Measurements from ENCODE around the gene GLI1.
"Not testable (repeated sequence)": the region's sequence is repeated elsewhere in the genome, so short reads cannot be mapped to it uniquely, and the experiment has no call there.

Gene GLI1

GRCh38 chr12:57500213-57500612 lies 40.6 kb downstream of the GLI1 start:
- no peak for DNase-seq

GRCh38 chr12:57502311-57502969 lies 42.9 kb downstream of the GLI1 start:
- DNase-seq = not testable (repeated sequence)

DNA sequence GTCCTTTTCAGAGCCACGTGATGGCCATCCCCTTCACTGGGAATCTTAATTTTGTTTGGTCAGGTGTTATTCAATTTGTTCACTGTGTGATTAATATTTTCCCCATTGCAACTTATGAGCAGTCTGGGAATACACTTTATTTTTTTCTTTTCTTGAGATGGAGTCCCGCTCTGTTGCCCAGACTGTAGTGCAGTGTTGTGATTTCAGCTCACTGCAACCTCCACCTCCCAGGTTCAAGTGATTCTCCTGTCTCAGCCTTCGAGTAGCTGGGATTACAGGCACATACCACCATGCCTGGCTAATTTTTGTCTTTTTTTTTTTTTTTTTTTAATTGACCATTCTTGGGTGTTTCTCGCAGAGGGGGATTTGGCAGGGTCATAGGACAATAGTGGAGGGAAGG lies 47.0 kb downstream of the GLI1 start:
- not testable (repeated sequence) for DNase-seq

DNA sequence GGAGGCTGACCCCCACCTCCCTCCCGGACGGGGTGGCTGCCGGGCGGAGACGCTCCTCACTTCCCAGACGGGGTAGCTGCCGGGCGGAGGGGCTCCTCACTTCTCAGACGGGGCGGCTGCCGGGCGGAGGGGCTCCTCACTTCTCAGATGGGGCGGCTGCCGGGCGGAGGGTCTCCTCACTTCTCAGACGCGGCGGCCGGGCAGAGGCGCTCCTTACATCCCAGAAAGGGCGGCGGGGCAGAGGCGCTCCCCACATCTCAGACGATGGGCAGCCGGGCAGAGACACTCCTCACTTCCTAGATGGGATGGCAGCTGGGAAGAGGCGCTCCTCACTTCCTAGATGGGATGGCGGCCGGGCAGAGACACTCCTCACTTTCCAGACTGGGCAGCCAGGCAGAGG lies 48.2 kb downstream of the GLI1 start:
- not testable (repeated sequence) for DNase-seq

- no peak for DNase-seq
Observed at GRCh38 chr12:57511161-57511560, 51.6 kb downstream of the GLI1 start.

- DNase-seq = no peak
Observed at GRCh38 chr12:57511588-57512325, 52.2 kb downstream of the GLI1 start.

DNA sequence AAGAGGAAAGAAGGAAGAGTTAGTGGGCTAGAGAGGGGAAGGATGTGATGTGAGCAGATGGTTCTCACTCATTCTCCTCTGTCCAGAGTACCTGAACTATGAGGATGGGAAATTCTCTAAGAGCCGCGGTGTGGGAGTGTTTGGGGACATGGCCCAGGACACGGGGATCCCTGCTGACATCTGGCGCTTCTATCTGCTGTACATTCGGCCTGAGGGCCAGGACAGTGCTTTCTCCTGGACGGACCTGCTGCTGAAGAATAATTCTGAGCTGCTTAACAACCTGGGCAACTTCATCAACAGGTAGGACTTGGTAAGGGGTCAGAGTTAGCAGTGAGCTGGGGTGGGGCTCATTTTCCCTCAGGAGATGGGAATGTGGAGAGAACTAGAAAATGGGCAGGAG lies 53.1 kb downstream of the GLI1 start:
- DNase-seq = no peak

DNA sequence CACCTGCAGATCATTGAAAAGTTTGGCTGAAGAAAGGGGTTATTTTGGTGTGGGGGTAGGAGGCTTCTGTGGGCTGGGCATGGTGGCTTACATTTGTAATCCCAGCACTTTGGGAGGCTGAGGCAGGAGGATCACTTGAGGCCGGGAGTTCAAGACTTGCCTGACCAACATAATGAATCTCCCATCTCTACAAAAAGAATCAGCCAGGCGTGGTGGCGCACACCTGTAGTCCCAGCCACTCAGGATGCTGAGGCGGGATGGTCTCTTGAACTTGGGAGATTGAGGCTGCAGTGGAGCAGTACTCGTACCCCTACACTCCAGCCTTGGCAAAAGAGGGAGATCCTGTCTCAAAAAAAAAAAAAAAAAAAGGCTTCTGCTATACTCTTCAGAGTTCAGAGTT lies 53.7 kb downstream of the GLI1 start:
- no peak for DNase-seq

DNA sequence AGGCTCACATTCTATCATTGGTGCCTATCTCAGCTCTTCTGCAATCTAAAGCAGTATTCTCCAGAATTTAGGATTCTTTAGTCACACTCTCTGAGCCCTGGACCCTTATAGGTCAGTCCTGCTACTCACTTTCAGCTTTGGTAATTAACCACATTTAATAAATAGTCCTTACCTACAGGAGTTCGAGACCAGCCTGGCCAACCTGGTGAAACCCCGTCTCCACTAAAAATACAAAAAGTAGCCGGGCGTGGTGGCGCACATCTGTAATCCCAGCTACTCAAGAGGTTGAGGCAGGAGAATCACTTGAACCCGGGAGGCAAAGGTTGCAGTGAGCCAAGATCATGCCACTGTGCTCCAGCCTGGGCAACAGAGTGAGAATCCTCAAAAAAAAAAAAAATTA lies 54.1 kb downstream of the GLI1 start:
- not testable (repeated sequence) for DNase-seq

DNA sequence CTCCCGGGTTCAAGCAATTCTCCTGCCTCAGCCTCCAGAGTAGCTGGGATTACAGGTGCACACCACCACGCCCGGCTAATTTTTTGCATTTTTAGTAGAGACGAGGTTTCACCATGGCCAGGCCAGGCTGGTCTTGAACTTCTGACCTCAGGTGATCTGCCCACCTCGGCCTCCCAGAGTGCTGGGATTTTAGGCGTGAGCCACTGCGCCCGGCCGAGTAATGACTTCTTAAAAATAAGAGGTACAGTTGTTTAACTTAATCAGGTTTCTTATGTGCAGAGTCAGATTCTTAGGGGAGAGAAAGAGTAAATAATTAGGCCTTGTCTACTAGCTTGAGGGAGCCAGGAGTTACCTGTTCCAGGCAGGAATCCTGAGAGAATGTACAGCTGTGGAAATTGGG lies 54.7 kb downstream of the GLI1 start:
- not testable (repeated sequence) for DNase-seq

DNA sequence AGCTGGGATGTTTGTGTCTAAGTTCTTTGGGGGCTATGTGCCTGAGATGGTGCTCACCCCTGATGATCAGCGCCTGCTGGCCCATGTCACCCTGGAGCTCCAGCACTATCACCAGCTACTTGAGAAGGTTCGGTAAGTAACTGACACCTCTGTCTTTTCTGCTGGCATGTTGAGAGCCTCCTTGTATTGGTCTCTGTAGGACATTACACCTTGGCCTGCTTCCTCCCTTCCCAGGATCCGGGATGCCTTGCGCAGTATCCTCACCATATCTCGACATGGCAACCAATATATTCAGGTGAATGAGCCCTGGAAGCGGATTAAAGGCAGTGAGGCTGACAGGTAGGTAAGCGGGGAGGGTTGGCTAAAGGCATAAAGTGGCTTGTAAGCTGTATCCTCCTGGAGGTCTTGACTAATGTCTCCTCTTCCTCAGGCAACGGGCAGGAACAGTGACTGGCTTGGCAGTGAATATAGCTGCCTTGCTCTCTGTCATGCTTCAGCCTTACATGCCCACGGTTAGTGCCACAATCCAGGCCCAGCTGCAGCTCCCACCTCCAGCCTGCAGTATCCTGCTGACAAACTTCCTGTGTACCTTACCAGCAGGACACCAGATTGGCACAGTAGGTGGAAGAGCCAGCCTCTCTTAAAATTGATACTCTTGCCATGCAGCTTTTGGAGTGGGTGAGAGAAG lies 55.3 kb downstream of the GLI1 start:
- DNase-seq = no peak

DNA sequence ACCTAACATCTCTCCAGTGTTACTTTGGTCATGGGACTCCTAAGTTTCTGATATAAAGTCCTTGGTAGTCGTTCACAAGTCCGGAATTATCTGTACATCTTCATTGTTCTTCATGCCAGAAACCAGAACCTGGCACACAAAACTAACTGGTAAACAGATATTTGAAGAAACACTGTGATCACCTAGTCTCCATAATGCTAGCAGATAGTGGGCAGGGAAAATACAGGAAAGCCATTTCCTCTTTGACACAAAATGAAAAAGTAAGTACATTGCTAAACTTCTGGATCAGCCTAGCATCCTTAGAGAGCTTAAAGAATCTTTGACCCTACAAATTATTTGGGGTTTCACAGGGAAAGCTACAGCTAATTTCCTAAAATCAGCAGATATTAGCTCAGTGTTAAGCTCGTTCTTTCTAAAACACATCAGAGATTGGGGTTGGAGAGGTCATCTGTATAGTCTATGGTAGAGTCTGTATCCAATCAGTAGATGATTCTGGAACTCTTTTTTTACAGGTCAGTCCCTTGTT lies 55.9 kb downstream of the GLI1 start:
- DNase-seq = no peak

DNA sequence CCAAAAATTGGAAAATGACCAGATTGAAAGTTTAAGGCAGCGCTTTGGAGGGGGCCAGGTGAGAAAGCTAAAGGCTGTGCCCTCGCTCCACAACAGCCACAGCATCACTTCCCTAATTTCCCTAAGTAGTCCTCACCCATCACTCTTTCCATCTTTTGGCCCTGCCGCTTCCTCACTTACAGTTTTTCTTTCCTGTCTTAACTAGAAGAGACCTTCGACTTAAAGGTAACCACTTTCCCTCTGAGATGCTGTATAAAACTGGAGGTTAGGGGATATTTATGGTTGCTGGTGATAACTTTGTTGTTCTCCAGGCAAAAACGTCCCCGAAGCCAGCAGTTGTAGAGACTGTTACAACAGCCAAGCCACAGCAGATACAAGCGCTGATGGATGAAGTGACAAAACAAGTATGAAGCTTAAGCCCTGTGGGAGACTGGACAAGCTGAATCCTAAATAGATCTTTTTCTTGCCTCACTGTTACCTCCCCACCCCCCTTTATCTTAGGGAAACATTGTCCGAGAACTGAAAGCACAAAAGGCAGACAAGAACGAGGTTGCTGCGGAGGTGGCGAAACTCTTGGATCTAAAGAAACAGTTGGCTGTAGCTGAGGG lies 56.5 kb downstream of the GLI1 start:
- DNase-seq = no peak

DNA sequence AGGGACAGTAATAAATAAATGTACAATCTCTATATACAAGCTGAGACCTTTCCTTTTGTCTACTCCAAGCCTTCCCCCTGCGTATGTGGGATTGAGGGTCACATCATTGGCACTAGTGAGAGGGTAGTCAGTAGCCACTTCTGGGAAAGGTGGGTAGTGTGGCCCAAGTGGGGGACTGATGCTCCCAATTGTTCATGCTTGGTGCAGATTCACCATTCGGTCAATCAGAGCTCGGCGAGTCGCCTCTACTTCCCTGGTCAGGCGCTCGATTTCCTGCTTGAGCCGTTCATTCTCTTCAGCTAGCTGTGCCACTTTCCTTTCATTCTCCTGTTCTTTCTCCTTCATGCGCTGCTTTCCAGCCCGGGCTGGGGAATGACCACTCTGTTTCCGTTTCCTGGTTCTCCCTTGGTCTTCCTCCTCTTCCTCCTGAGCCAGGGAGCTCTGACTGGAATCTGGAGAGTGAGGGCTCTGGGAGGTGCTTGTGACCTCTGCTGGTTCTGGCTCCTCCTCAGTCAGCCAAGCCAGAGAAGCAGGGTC lies 57.1 kb downstream of the GLI1 start:
- DNase-seq = no peak

DNA sequence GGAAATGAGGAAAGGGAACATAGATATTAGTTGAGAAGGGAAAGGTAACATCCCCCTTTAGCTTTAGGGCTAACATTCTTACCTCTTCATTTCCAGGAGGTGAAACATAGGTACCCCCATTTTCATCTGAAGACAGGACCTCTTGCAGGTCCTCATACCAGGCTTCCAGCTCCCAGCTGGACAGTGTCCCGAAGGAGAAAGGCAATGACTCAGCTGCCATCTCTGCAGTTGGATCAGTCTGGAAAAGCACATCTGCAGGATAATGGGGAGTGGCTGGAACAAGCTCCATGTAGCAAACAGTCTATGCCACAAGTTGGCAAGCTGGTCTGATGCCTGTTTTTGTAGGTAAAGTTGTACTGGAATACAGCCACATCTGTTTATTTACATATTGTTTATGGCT lies 57.6 kb downstream of the GLI1 start:
- DNase-seq = no peak

GRCh38 chr12:57517718-57518117 lies 58.1 kb downstream of the GLI1 start:
- not testable (repeated sequence) for DNase-seq

- no peak for DNase-seq
Observed at GRCh38 chr12:57518176-57518919, 58.8 kb downstream of the GLI1 start.

- DNase-seq = no peak
Observed at GRCh38 chr12:57518920-57519795, 59.6 kb downstream of the GLI1 start.

DNA sequence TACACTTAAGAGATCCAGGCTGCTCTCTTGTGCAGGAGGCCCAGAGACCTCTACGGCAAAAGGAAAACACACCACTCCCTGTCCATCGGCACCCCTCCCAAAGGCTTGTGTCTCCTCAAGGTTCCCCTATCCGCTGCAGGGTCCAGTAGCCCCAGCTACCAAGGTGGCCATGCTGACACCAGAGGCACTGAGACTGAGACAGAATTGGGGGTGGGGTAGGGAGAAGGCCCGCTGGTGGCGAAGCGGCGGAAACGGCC lies 60.1 kb downstream of the GLI1 start:
- peak; percentile 72 for DNase-seq

GRCh38 chr12:57520053-57520818 lies 60.7 kb downstream of the GLI1 start, which contains the start of gene DDIT3:
DDIT3 (minus strand) TSS chr12:57520514; CDS start chr12:57517406, 3,108 bp downstream.
- DNase-seq = peak; percentile 100
